ENCODE measurements around the gene ACER1. TPM values are rescaled to one million over a fixed set of nuclear protein-coding genes. Genes with fewer than 3 reads are reported as not detected.

The ACER1 gene
- total RNA-seq, 4 donors from 2014 or later: 56.9 to 135 (median 86.2) TPM

- TF ChIP-seq POLR2A (IDR thresholded peaks at IDR 0.05): no peak
- no peak for TF ChIP-seq CTCF (IDR thresholded peaks at IDR 0.05)
- 83 to 92% methylated on average over 30 to 31 of the region's 31 CpGs for WGBS, 2 donors
- no peak for DNase-seq (ENCODE audit: low spot score in 2 of 2)
- intact Hi-C loops (cut with DNase I; ENCODE audit: low total_unique reads): no loop called here
- no peak overlapping the region for H3K4me3 ChIP-seq (ENCODE audit: low read depth, poor library complexity, severe bottlenecking)
Measured at GRCh38 chr19:6270076-6270745, 63.2 kb downstream of the ACER1 start.

DNA sequence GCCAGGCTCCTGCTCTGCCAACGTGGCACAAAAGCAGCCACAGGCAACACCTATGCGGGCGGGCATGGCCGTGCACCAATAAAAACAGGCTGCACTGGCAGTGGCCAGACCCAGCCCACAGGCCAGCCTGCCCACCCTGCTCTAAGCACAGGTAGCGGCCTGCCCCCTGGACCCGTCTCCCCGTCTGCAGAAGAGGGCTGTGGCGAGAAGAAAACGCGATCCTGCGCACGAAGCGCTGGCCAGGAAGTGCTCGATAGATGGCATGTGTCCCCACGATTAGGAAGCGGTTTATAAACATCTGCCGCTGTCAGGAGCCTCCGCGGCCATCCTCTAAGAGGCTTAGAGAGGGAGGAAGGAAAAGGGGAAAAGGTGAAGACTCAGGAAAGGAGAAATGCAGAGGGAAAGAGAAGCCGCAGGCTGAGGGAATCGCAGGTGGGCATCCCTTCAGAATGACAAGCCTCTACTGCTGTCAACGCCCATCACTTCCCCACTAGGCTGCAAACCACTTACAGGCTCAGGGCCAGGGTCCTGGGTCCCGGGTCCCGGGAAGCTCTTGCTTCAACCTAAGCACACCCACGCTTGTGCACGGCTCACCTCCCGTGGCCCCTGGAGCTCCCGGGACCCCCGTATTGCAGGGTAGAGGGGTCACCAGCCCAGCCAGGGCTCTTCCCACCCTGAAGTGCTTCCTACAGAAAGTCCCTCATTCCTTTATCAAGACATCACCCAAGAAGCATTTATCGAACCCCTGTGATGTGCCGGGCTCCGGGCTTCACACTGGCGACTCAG lies 64.1 kb downstream of the ACER1 start:
- no peak overlapping the region for H3K4me3 ChIP-seq (ENCODE audit: low read depth, poor library complexity, severe bottlenecking)
- WGBS, 2 donors: 82 to 86% methylated on average over 31 to 32 of the region's 33 CpGs
- no peak for DNase-seq (ENCODE audit: low spot score in 2 of 2)
- no peak for TF ChIP-seq POLR2A (IDR thresholded peaks at IDR 0.05)
- TF ChIP-seq CTCF (IDR thresholded peaks at IDR 0.05): no peak
- intact Hi-C loops (cut with DNase I; ENCODE audit: low total_unique reads): no loop called here

DNA sequence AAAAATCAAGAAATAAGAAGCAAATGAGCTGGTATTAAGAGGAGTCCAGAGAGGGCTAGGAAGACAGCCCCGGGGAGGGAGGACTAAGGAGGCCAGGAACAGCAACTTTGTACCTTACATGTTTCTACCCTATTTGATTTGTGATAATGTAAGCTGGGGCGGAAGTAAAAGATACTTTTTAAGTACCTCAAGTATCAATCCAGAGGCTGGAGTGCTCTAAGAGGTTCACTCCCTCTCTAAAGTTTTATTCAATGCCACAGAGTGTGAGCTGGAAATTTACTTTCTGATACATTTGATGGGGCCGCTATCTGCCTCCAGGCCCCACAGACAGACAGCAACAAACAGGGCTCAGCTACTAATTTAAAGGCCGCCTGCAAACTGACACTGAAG lies 65.0 kb downstream of the ACER1 start:
- intact Hi-C loops (cut with DNase I; ENCODE audit: low total_unique reads): no loop called here
- DNase-seq (ENCODE audit: low spot score in 2 of 2): no peak
- no peak for TF ChIP-seq CTCF (IDR thresholded peaks at IDR 0.05)
- no peak for TF ChIP-seq POLR2A (IDR thresholded peaks at IDR 0.05)
- WGBS, 2 donors: 64 to 77% methylated on average over 4 of the region's 4 CpGs
- no peak overlapping the region for H3K4me3 ChIP-seq (ENCODE audit: low read depth, poor library complexity, severe bottlenecking)

DNA sequence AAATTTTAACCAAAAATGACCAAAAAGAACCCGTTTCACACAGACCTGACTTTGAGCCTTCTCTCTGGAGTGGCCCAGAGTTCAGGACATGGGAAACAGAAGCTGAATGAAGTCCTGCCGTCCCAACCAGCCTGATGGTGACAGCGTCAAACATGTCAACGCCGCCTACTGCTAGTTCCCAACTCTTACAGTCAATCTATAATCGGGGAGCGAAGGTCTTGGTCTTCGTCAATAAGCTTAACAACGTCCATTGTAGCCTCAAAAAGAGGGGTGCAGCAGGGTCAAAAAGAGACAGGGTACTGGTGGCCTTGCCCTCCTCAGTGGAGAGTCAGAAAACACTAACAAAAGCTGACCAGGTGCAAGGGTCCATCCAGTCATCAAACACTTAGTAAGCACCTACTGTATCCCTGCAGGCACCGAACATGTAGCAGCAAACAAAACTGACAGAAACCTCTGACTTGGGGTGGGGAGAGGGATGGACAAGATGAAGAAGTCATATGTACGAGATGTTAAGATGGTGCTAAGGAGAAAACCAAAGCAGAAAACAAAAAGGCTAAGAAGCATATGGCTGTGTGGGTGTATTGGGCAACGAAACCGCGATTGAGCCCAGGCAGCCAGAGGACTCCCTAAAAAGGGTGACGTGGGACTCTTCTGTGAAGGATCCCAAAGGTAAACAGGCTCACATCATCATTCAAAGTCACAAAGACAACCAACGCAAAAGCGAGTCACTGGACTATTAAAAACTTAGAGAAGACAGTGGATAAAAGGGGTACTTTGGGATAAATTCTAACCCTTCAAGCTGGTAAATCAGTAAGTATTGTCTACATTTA lies 65.6 kb downstream of the ACER1 start:
- WGBS, 2 donors: 86 to 87% methylated on average over 17 of the region's 17 CpGs
- DNase-seq (ENCODE audit: low spot score in 2 of 2): no peak
- intact Hi-C loops (cut with DNase I; ENCODE audit: low total_unique reads): no loop called here
- no peak for TF ChIP-seq CTCF (IDR thresholded peaks at IDR 0.05)
- no peak for TF ChIP-seq POLR2A (IDR thresholded peaks at IDR 0.05)
- no peak overlapping the region for H3K4me3 ChIP-seq (ENCODE audit: low read depth, poor library complexity, severe bottlenecking)

DNA sequence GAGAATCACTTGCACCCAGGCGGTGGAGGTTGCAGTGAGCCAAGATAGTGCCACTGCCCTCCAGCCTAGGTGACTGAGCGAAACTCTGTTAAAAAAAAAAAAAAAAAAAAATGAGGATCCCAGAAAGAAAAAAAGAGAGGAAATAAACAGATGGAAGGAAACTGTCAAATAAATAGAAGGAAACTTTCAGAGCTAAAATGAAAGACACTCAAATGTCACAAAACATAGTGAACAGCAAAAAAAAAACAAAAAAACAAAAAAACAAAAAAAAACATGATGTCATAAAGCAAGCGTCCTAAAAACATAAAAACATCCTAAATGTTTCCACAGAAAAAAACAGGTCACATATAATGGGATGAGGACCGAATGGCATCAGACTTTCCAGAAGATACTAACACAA lies 68.6 kb downstream of the ACER1 start:
- H3K4me3 ChIP-seq (ENCODE audit: low read depth, poor library complexity, severe bottlenecking): no peak overlapping the region
- intact Hi-C loops (cut with DNase I; ENCODE audit: low total_unique reads): no loop called here
- 87% methylated on average over 4 of the region's 4 CpGs for WGBS, 2 donors
- TF ChIP-seq POLR2A (IDR thresholded peaks at IDR 0.05) (no peak), CTCF (IDR thresholded peaks at IDR 0.05) (no peak)
- DNase-seq (ENCODE audit: low spot score in 2 of 2): no peak

All from lower leg skin (tissue), 4 donors.